ENCODE measurements around the gene CAMTA1. TPM values are rescaled to one million over a fixed set of nuclear protein-coding genes. Genes with fewer than 3 reads are reported as not detected.
"Not testable (repeated sequence)": the region's sequence is repeated elsewhere in the genome, so short reads cannot be mapped to it uniquely, and the experiment has no call there.

Gene CAMTA1
- total RNA-seq, 1 donor from 2014 or later = 115 TPM

GRCh38 chr1:7686301-7686850, 901.1 kb downstream of the CAMTA1 start:
- no peak for DNase-seq

DNA sequence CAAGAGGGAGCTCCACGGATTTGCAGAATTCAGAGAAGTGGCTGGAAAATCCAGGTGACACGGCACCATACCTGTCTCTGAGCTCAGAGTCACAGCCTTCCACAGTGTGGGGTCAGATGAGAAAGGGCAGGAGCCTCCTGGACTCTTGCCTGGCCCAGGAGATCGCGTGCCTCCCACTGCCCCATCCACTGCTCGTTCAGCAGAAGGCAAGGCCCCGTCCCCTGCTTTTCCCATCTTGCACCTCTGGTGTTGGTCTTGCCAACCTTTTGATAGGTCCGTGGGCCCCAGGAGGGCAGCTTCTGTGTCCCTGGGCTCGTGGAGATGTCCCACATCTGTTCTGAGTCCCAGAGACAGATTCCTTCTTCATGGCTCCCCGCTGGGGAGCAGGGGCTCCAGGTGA, 902.2 kb downstream of the CAMTA1 start:
- no peak for DNase-seq

DNA sequence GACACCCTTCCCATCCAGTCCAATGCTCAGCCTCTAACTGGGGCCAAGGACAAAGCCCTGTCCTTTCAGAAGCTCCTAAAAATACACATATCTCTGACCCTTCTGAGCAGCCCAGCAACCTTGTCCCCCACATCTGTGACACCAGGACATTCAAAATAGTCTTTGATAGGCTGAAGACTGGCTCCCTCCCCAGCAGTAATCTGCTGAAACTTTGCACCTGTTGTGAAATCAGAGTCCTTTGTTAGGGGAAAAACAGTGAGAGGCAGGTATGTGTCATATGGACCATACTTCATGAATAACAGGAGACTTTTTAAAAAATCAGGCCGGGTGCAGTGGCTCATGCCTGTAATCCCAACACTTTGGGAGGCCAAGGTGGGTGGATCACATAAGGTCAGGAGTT, 903.4 kb downstream of the CAMTA1 start:
- no peak for DNase-seq

DNA sequence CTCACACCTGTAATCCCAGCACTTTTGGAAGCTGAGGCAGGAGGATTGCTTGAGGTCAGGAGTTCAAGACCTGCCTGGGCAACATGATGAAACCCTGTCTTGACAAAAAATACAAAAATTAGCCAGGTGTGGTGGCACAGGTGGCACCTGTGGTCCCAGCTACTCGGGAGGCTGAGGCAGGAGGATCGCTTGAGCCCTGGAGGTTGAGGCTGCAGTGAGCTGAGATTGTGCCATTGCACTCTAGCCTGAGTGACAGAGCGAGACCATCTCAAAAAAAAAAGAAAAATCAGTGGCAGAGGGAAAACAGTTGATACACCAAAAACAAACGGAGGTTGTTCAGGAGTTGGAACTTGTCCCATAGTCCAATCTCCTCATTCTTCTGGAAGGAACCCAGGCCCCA, 904.1 kb downstream of the CAMTA1 start:
- DNase-seq = not testable (repeated sequence)

DNA sequence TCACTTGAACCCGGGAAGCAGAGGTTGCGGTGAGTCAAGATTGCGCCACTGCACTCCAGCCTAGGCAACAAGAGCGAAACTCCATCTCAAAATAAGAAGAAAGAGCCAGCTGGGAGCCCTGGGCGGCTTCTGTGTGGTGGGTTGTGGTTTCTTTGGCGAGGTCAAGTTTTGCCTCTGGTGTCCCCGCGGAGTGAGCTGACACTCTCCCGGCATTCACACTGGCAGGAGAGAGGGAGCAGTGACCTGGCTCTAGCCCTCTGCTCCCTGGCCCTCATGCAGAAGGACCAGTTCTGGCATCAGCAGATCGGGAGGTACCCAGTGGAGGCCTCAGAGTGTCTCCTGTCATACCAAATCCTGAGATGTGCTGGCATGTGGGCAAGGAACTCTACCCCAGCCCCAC, 904.8 kb downstream of the CAMTA1 start:
- DNase-seq = no peak

- DNase-seq = no peak
Measured at GRCh38 chr1:7690496-7691182, 905.4 kb downstream of the CAMTA1 start.

GRCh38 chr1:7691576-7691975, 906.3 kb downstream of the CAMTA1 start:
- no peak for DNase-seq

DNA sequence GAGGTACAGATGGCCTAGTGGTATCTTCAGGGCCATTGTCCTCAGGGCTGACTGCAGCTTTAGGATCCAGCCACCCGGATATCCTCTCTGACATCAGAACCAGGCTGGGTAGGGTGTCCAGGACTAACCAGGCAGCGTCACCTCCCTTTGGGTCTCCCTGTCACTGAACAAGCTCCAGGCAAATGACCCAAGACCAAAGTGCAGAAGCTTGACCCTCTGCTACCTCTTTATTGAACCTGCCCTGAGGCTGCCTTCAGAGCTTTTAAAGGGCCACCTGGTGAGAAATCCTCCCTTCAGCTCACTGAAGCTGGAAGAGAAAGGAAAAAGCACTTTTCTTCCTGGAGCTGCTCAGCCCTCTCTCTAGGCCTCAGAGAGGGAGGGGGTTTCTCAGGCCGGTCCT, 906.8 kb downstream of the CAMTA1 start:
- no peak for DNase-seq

DNA sequence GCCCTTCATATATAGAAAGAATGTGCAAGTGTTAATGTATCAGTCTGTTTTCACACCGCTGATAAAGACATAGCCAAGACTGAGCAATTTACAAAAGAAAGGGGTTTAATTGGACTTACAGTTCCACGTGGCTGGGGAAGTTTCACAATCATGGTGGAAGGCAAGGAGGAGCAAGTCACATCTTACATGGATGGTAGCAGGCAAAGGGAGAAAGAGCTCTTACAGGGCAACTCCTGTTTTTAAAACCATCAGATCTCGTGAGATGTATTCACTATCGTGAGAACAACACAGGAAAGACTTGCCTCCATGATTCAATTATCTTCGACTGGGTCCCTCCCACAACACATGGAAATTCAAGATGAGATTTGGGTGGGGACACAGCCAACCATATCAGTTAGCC, 907.8 kb downstream of the CAMTA1 start:
- DNase-seq = not testable (repeated sequence)

GRCh38 chr1:7693662-7694061, 908.4 kb downstream of the CAMTA1 start:
- DNase-seq = no peak

- no peak for DNase-seq
Measured at GRCh38 chr1:7694600-7695496, 909.6 kb downstream of the CAMTA1 start.

GRCh38 chr1:7695497-7696117, 910.4 kb downstream of the CAMTA1 start:
- DNase-seq = no peak

- no peak for DNase-seq
Measured at GRCh38 chr1:7698641-7699040, 913.4 kb downstream of the CAMTA1 start.

DNA sequence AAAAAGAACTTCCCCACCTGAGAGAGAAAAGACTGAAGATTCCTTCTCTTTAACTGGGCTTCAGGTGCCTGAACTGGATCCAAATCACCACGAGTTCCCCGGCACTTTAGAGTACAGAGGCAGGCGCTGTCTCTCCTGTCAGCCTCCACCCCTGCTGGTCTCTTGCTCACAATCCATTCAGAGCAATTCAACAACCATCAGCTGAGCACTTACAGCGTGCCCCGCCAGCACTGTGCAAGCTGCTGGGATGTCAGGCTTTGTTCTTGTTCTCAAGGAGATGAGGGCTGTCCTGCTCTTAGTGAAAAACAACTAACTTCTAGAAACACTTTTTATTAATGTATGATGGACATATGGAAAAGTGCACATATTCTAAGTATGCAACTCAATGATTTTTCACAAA, 917.1 kb downstream of the CAMTA1 start:
- DNase-seq = peak; percentile 31

- DNase-seq = no peak
Measured at GRCh38 chr1:7703321-7704213, 918.3 kb downstream of the CAMTA1 start.

DNA sequence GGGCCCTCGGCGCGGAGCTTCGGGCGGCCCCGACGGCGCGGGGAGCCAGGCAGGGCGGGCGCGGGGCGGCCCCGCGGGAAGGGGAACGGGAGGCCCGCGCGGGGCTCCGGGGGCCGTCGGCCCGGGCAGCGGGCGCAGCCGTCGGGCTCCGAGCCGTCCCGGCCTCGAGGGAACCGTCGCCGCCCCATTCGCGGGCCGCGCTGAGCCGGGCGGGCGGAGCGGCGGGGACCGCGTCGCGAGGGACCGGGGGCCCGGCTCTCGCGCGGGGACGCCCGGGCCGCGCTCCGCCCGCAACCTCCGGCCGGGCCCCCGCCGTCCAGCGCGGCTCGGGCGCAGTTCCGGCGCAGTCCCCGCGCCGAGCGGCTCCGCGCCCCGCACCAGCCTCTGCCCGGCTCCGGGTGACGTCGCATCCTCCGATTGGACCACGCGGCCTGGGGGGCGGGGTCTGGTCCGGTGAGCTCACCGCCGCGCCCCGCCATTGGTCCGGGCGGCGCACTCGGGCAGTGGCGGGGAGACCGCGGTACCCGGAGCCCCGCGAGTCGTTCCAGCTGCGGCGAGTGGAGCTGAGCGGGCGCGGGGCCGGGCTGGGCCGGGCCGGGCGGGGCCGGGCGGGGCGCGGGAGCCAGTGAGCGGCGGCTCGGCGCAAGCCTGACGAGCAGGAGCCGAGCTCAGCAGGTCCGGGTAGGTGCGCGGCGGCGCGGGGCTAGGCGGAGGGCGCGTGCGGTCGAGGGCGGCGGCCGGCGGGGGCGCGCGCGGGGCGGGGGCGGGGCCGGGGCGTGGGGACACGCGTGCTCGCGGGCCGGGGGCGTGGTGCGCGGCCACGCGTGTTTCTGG, 919.2 kb downstream of the CAMTA1 start:
- DNase-seq = peak; percentile 93

- DNase-seq = no peak
Measured at GRCh38 chr1:7705048-7705907, 920.0 kb downstream of the CAMTA1 start.

DNA sequence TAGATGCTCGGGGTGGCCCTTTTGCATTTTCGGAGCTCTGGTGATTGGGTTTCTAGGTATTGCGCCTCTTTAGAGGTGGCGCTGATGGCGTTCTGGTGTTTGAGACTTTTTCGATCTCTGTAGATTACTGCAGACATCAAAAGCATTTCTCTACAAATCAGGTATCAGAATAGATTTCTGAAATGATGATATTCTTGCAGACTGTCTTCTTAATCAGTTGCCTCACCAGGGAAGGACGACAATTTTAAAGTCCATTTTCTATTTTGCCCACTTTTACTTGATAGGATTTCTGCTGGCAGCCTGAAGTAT, 920.6 kb downstream of the CAMTA1 start:
- DNase-seq = no peak

- no peak for DNase-seq
Measured at GRCh38 chr1:7707527-7707926, 922.3 kb downstream of the CAMTA1 start.

- not testable (repeated sequence) for DNase-seq
Measured at GRCh38 chr1:7708065-7708464, 922.8 kb downstream of the CAMTA1 start.

Measured in occipital lobe (tissue), 2 donors.